ENCODE data around the gene APLP1. TPM values are rescaled to one million over a fixed set of nuclear protein-coding genes. Genes with fewer than 3 reads are reported as not detected.

The APLP1 gene
- total and polyA plus RNA-seq, 2 donors (not counting 1 experiment from before 2014, with no cell fraction given), result 0.99 to 4.1 TPM

DNA sequence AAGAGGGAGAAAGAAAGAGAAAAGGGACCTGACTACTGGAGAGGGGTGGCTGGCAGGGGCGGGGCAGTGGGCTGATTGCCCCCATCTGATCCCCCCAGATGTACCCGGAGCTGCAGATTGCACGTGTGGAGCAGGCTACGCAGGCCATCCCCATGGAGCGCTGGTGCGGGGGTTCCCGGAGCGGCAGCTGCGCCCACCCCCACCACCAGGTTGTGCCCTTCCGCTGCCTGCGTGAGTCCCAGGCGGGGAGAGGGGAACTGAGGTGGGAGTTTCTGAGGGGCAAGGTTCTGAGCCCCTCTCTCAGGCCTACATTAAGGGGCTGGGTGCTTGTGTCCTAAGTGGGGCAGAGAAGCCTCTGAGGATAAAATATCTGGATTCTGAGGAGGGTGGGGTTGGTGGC, 2.4 kb downstream of the APLP1 start:
- H3K4me3 ChIP-seq (replicated peaks in 1 of 4; ENCODE audit: control extremely low read depth in 1 of 4, insufficient read depth in 1 of 4, low read depth in 3 of 4, low read length in 4 of 4), result no peak overlapping the region
- H3K9ac ChIP-seq (ENCODE audit: insufficient read depth, low read length), result no peak overlapping the region
- no peak overlapping the region for H3K4me2 ChIP-seq (ENCODE audit: extremely low read depth, insufficient read depth, low read length)
- H3K36me3 ChIP-seq (ENCODE audit: control insufficient read depth, insufficient read depth, low read length), result no peaks in the 10 kb centered on the region
- no peaks in the 10 kb centered on the region for H3K79me2 ChIP-seq (ENCODE audit: control insufficient read depth, insufficient read depth, low read length)
- peaks cover 12% of the 10 kb centered on the region for H3K4me1 ChIP-seq (ENCODE audit: control insufficient read depth, extremely low read depth, insufficient read depth, low read length)
- H2AFZ ChIP-seq (ENCODE audit: low read length), result no peak overlapping the region
- H3K27me3 ChIP-seq (ENCODE audit: control insufficient read depth, insufficient read depth, low read length), result peaks cover 17% of the 10 kb centered on the region
- H4K20me1 ChIP-seq (ENCODE audit: control insufficient read depth, extremely low read depth, insufficient read depth, low read length), result no peaks in the 10 kb centered on the region
- no peak for DNase-seq (ENCODE audit: low read depth in 2 of 2)
- H3K9me3 ChIP-seq (ENCODE audit: control insufficient read depth, insufficient read depth, low read depth, low read length), result no peaks in the 10 kb centered on the region
- TF ChIP-seq, protein P1, sequence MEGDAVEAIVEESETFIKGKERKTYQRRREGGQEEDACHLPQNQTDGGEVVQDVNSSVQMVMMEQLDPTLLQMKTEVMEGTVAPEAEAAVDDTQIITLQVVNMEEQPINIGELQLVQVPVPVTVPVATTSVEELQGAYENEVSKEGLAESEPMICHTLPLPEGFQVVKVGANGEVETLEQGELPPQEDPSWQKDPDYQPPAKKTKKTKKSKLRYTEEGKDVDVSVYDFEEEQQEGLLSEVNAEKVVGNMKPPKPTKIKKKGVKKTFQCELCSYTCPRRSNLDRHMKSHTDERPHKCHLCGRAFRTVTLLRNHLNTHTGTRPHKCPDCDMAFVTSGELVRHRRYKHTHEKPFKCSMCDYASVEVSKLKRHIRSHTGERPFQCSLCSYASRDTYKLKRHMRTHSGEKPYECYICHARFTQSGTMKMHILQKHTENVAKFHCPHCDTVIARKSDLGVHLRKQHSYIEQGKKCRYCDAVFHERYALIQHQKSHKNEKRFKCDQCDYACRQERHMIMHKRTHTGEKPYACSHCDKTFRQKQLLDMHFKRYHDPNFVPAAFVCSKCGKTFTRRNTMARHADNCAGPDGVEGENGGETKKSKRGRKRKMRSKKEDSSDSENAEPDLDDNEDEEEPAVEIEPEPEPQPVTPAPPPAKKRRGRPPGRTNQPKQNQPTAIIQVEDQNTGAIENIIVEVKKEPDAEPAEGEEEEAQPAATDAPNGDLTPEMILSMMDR (conservative IDR thresholded peaks at IDR 0.05 in 1 of 2, IDR thresholded peaks at IDR 0.05 in 1 of 2; ENCODE audit: low read depth in 1 of 2, low read length in 2 of 2), result no peak
- no peak for TF ChIP-seq EZH2 (IDR thresholded peaks at IDR 0.05; ENCODE audit: low read length, missing control alignments)
- no peak overlapping the region for H3K27ac ChIP-seq (ENCODE audit: insufficient read depth, low read length)

DNA sequence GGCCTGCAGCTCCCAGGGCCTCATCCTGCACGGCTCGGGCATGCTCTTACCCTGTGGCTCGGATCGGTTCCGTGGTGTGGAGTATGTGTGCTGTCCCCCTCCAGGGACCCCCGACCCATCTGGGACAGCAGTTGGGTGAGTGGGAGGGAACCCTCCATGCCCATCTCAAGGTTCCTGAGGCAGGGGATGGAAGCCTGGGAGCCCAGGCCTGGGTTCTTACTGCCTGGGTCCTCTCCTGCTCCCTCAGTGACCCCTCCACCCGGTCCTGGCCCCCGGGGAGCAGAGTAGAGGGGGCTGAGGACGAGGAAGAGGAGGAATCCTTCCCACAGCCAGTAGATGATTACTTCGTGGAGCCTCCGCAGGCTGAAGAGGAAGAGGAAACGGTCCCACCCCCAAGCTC, 3.2 kb downstream of the APLP1 start:
- H3K27ac ChIP-seq (ENCODE audit: insufficient read depth, low read length), result no peak overlapping the region
- H3K4me3 ChIP-seq (replicated peaks in 1 of 4; ENCODE audit: control extremely low read depth in 1 of 4, insufficient read depth in 1 of 4, low read depth in 3 of 4, low read length in 4 of 4), result no peak overlapping the region
- TF ChIP-seq, protein P1 (conservative IDR thresholded peaks at IDR 0.05 in 1 of 2, IDR thresholded peaks at IDR 0.05 in 1 of 2; ENCODE audit: low read depth in 1 of 2, low read length in 2 of 2), result no peak
- TF ChIP-seq EZH2 (IDR thresholded peaks at IDR 0.05; ENCODE audit: low read length, missing control alignments), result no peak
- no peaks in the 10 kb centered on the region for H3K36me3 ChIP-seq (ENCODE audit: control insufficient read depth, insufficient read depth, low read length)
- DNase-seq (ENCODE audit: low read depth in 2 of 2), result no peak
- no peak overlapping the region for H3K4me2 ChIP-seq (ENCODE audit: extremely low read depth, insufficient read depth, low read length)
- no peaks in the 10 kb centered on the region for H3K79me2 ChIP-seq (ENCODE audit: control insufficient read depth, insufficient read depth, low read length)
- no peak overlapping the region for H3K9ac ChIP-seq (ENCODE audit: insufficient read depth, low read length)
- H3K27me3 ChIP-seq (ENCODE audit: control insufficient read depth, insufficient read depth, low read length), result peaks cover 17% of the 10 kb centered on the region
- no peaks in the 10 kb centered on the region for H4K20me1 ChIP-seq (ENCODE audit: control insufficient read depth, extremely low read depth, insufficient read depth, low read length)
- no peaks in the 10 kb centered on the region for H3K9me3 ChIP-seq (ENCODE audit: control insufficient read depth, insufficient read depth, low read depth, low read length)
- peaks cover 12% of the 10 kb centered on the region for H3K4me1 ChIP-seq (ENCODE audit: control insufficient read depth, extremely low read depth, insufficient read depth, low read length)
- no peak overlapping the region for H2AFZ ChIP-seq (ENCODE audit: low read length)

DNA sequence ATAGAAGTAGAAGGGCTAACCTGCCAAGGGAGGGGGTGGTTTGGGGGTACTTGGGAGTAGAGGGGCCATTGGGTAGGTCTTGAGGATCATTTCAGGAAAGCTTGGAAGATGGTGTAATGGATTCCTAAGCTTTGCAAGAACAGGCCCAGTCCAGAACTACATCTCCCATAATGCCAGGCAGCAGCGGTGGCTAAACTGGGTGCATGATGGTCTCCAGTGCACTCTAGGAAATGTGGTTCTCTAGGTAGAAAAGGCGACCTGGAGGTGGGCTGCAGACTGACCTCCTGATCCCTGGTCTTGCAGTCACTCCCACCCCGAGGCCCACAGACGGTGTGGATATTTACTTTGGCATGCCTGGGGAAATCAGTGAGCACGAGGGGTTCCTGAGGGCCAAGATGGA, 3.8 kb downstream of the APLP1 start:
- H4K20me1 ChIP-seq (ENCODE audit: control insufficient read depth, extremely low read depth, insufficient read depth, low read length), result no peaks in the 10 kb centered on the region
- H2AFZ ChIP-seq (ENCODE audit: low read length), result no peak overlapping the region
- H3K4me2 ChIP-seq (ENCODE audit: extremely low read depth, insufficient read depth, low read length), result no peak overlapping the region
- H3K27ac ChIP-seq (ENCODE audit: insufficient read depth, low read length), result no peak overlapping the region
- no peaks in the 10 kb centered on the region for H3K36me3 ChIP-seq (ENCODE audit: control insufficient read depth, insufficient read depth, low read length)
- no peak for DNase-seq (ENCODE audit: low read depth in 2 of 2)
- H3K27me3 ChIP-seq (ENCODE audit: control insufficient read depth, insufficient read depth, low read length), result peaks cover 14% of the 10 kb centered on the region
- no peak overlapping the region for H3K9ac ChIP-seq (ENCODE audit: insufficient read depth, low read length)
- H3K4me3 ChIP-seq (replicated peaks in 1 of 4; ENCODE audit: control extremely low read depth in 1 of 4, insufficient read depth in 1 of 4, low read depth in 3 of 4, low read length in 4 of 4), result no peak overlapping the region
- peaks cover 12% of the 10 kb centered on the region for H3K4me1 ChIP-seq (ENCODE audit: control insufficient read depth, extremely low read depth, insufficient read depth, low read length)
- TF ChIP-seq EZH2 (IDR thresholded peaks at IDR 0.05; ENCODE audit: low read length, missing control alignments), result no peak
- TF ChIP-seq, protein P1 (conservative IDR thresholded peaks at IDR 0.05 in 1 of 2, IDR thresholded peaks at IDR 0.05 in 1 of 2; ENCODE audit: low read depth in 1 of 2, low read length in 2 of 2), result no peak
- H3K9me3 ChIP-seq (ENCODE audit: control insufficient read depth, insufficient read depth, low read depth, low read length), result no peaks in the 10 kb centered on the region
- H3K79me2 ChIP-seq (ENCODE audit: control insufficient read depth, insufficient read depth, low read length), result no peaks in the 10 kb centered on the region

Data from fibroblast of lung (primary cell).